ENCODE results near the gene SMPD2. TPM values are rescaled to one million over a fixed set of nuclear protein-coding genes. Genes with fewer than 3 reads are reported as not detected.

The SMPD2 gene
- total RNA-seq, 3 donors from 2014 or later: 8.5 to 26.2 (median 12.1) TPM

DNA sequence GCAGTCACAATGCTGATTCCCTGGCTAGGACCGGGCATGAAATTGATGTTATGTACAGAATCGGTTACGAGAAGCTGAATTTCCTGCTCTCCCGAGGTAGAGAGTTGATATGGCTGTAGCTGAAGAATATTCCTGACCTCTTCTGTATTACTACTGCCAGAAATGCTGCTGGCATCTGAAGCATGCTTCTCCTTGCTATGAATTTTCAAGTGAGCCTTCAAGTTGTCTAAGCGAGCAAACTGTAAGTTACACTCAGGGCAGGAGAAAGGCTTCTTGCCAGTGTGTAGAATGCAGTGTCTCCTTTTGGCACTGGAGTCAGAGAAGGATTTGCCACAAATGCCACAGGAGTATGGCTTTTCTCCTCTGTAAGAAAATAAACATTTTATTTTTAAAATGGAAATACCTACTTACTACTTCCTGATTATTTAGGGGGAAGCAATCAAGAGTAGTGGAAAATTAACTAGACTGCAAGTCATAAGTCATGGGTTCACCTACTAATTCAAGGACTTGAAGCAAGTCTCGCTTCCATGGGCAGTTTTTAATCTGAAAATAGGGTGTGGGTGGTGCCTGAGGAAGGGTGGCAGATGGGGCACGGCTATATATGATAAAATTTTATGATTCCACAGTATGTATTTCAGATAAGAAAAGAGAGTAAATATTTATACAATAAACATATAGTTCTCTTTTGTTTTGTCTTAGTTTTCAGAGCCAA lies 25.8 kb downstream of the SMPD2 start:
- H3K36me3 ChIP-seq: no peaks in the 10 kb centered on the region

DNA sequence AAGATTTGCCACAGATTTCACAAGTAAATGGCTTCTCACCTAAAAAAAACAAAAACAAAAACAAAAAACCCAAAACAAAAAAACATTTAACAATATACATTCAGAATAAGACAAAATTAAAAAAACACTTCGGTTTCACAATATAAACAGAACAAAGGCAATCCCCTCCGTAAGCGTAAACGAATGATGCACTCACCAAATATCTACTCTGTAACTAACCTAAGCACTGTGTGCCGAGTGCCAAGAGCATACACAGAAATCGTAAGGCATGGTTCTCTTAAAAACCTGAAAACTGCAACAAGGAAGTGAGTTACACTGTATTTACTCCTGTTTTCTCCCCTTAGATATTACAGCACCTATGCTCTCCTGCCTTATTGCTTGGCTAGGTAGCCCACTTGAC lies 27.2 kb downstream of the SMPD2 start:
- Histone ChIP-seq H3K36me3 (no peaks in the 10 kb centered on the region), H3K4me1 (no peaks in the 10 kb centered on the region), H3K27ac (no peak overlapping the region), H3K9me3 (no peaks in the 10 kb centered on the region), H3K27me3 (no peaks in the 10 kb centered on the region), H3K4me3 (no peak overlapping the region)
- DNase-seq (ENCODE audit: low spot score in 2 of 2): no peak
- TF ChIP-seq, protein P1, sequence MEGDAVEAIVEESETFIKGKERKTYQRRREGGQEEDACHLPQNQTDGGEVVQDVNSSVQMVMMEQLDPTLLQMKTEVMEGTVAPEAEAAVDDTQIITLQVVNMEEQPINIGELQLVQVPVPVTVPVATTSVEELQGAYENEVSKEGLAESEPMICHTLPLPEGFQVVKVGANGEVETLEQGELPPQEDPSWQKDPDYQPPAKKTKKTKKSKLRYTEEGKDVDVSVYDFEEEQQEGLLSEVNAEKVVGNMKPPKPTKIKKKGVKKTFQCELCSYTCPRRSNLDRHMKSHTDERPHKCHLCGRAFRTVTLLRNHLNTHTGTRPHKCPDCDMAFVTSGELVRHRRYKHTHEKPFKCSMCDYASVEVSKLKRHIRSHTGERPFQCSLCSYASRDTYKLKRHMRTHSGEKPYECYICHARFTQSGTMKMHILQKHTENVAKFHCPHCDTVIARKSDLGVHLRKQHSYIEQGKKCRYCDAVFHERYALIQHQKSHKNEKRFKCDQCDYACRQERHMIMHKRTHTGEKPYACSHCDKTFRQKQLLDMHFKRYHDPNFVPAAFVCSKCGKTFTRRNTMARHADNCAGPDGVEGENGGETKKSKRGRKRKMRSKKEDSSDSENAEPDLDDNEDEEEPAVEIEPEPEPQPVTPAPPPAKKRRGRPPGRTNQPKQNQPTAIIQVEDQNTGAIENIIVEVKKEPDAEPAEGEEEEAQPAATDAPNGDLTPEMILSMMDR (IDR thresholded peaks at IDR 0.05): no peak
- TF ChIP-seq POLR2AphosphoS5 (IDR thresholded peaks at IDR 0.05): no peak
- no peak for TF ChIP-seq POLR2A (IDR thresholded peaks at IDR 0.05)
- intact Hi-C loops (cut with DNase I; ENCODE audit: low total_unique reads): no loop called here

More for the DNA sequence above, 25.8 kb downstream of the SMPD2 start:
- no peak overlapping the region for H3K4me3 ChIP-seq
- H3K4me1 ChIP-seq: no peaks in the 10 kb centered on the region
- no peaks in the 10 kb centered on the region for H3K27me3 ChIP-seq
- H3K27ac ChIP-seq: no peak overlapping the region
- intact Hi-C loops (cut with DNase I; ENCODE audit: low total_unique reads): no loop called here
- H3K9me3 ChIP-seq: no peaks in the 10 kb centered on the region
- TF ChIP-seq POLR2AphosphoS5 (IDR thresholded peaks at IDR 0.05) (no peak), POLR2A (IDR thresholded peaks at IDR 0.05) (no peak)
- TF ChIP-seq, protein P1 (IDR thresholded peaks at IDR 0.05): no peak
- DNase-seq (ENCODE audit: low spot score in 2 of 2): no peak

DNA sequence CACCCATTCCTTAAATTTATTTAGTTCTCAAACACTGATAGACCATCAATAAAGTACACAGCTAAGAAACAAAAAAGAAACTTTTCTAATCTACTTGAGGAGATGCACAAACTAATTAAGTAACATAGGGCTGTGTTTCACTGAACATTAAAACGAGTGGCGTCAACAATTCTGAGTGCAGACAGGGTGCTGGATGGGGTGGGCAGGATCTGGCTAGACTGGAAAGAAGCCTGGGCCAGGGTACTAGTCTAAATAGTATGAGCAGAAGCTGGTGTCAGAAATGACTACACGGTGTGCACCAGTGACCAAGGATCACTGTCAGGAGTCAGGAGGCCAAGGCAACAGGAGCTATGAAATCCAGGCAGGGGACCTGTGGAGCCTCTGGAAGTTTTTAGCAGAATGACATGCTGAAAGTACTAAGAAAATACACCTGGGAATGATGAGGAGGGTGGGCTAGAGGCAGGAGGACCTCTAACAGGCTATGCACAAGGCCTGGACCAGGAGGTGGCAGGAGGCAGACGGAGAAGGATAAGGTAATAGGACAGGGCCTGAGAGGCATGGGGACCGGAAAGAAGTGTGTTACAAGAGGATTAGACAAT lies 29.2 kb downstream of the SMPD2 start:
- Histone ChIP-seq H3K27ac (no peak overlapping the region), H3K9me3 (no peaks in the 10 kb centered on the region), H3K4me3 (no peak overlapping the region), H3K27me3 (no peaks in the 10 kb centered on the region), H3K4me1 (no peaks in the 10 kb centered on the region), H3K36me3 (no peaks in the 10 kb centered on the region)
- intact Hi-C loops (cut with DNase I; ENCODE audit: low total_unique reads): no loop called here
- TF ChIP-seq POLR2AphosphoS5 (IDR thresholded peaks at IDR 0.05): no peak
- TF ChIP-seq, protein P1 (IDR thresholded peaks at IDR 0.05): no peak
- no peak for TF ChIP-seq POLR2A (IDR thresholded peaks at IDR 0.05)
- no peak for DNase-seq (ENCODE audit: low spot score in 2 of 2)

DNA sequence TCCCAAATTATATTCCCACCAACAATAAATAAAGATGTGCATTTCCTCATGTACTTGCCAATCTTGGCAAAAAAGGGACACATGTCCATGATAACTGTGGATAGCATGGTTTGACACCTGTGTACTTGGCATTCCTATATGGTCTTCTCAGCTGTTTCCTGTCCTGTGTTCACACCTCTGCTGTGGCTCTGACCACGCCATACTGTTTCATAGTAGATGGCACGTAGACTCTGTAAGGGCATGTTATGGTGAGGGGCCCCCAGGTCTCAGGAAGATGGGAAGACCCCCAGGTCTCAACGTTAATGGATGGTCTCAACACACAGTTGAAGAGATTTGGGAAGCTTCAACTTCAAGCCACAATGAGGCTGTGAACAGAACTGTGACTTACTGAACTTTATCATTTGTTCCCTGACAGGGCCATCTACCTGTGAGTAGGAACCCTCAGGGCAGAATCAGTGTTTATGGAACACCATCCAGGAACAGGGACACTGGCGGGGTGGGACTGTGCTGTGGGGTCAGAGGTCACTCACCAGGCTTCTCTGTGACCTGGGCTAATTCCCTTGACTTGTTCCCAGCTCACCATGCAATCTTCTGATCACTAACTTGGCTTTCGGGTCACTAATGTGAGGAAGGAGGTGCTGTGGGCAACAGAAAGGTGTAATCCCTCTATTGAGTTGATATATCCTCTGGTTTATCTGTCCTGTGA lies 30.7 kb downstream of the SMPD2 start:
- Histone ChIP-seq H3K9me3 (no peaks in the 10 kb centered on the region), H3K27ac (no peak overlapping the region), H3K27me3 (no peaks in the 10 kb centered on the region), H3K36me3 (peaks cover 11% of the 10 kb centered on the region), H3K4me1 (no peaks in the 10 kb centered on the region), H3K4me3 (no peak overlapping the region)
- TF ChIP-seq, protein P1 (IDR thresholded peaks at IDR 0.05): no peak
- TF ChIP-seq POLR2AphosphoS5 (IDR thresholded peaks at IDR 0.05): no peak
- DNase-seq (ENCODE audit: low spot score in 2 of 2): no peak
- intact Hi-C loops (cut with DNase I; ENCODE audit: low total_unique reads): no loop called here
